A673 (cell line): ENCODE results near the gene WWP2. TPM values are rescaled to one million over a fixed set of nuclear protein-coding genes. Genes with fewer than 3 reads are reported as not detected.

ENCODE experiments used
- BruUV-seq: library from RNA; stranded (reverse); fragments of 400-500 nt; replicated peaks from 2 replicates; lab custom pipeline; 2021; lab: Mats Ljungman, UMichigan
- CTCF ChIA-PET: fragments of 300-600 bp; sonication (Branson Sonifier 250); formaldehyde crosslinking; loops from one replicate; lab custom pipeline; 2022; ENCODE audit warnings: antibody characterized with exemption; lab: Charles Lee
- POLR2A ChIA-PET: fragments of 300-600 bp; sonication (Branson Sonifier 250); formaldehyde crosslinking; loops from one replicate; lab custom pipeline; 2022; ENCODE audit warnings: antibody characterized with exemption; ENCODE audit not compliant: low non-redundant PET; lab: Charles Lee
- DNase-seq: peaks from one replicate; pipeline ENCODE4 v3.0.0-alpha.2; 2015; ENCODE audit warnings: low spot score
- H3K27ac ChIP-seq: fragments of 200-600 bp; sonication (generic); 2 replicates; pipeline ENCODE4 v1.5.1; 2016; ENCODE audit warnings: mixed run types, low read depth, mild to moderate bottlenecking, mixed read lengths, antibody characterized with exemption, low read length; ENCODE audit not compliant: poor library complexity, severe bottlenecking
- H3K27me3 ChIP-seq: fragments of 200-600 bp; sonication (generic); replicated peaks from 2 replicates; pipeline ENCODE4 v1.6.1; 2017; ENCODE audit warnings: mixed run types, low read depth, mild to moderate bottlenecking, mixed read lengths, antibody characterized with exemption, low read length; ENCODE audit not compliant: insufficient read depth, poor library complexity
- H3K36me3 ChIP-seq: fragments of 200-600 bp; sonication (generic); 2 replicates; pipeline ENCODE4 v1.6.1; 2016; ENCODE audit warnings: mixed run types, mild to moderate bottlenecking, mixed read lengths, antibody characterized with exemption, low read length; ENCODE audit not compliant: insufficient read depth, poor library complexity, severe bottlenecking
- H3K4me1 ChIP-seq: fragments of 200-600 bp; sonication (generic); 2 replicates; pipeline ENCODE4 v1.6.1; 2017; ENCODE audit warnings: mixed run types, mild to moderate bottlenecking, mixed read lengths, antibody characterized with exemption, low read length; ENCODE audit not compliant: insufficient read depth, poor library complexity, severe bottlenecking
- H3K4me3 ChIP-seq: fragments of 200-600 bp; sonication (generic); 2 replicates; pipeline ENCODE4 v1.5.1; 2016; ENCODE audit warnings: low read depth, mixed run types, mild to moderate bottlenecking, mixed read lengths, low read length; ENCODE audit not compliant: poor library complexity, severe bottlenecking
- H3K9me3 ChIP-seq: fragments of 200-600 bp; sonication (generic); 2 replicates; pipeline ENCODE4 v1.6.1; 2016; ENCODE audit warnings: mixed run types, low read depth, mild to moderate bottlenecking, mixed read lengths, antibody characterized with exemption, low read length; ENCODE audit not compliant: poor library complexity, severe bottlenecking
- CTCF ChIP-seq: fragments of 300-800, 200-600 bp; sonication (generic); conservative IDR thresholded peaks from 2 replicates; pipeline ENCODE4 v1.5.1; 2017; ENCODE audit warnings: low read depth, mild to moderate bottlenecking, antibody characterized with exemption, low read length, moderate library complexity, mixed read lengths
- EZH2 ChIP-seq: fragments of 200-600 bp; sonication (generic); IDR thresholded peaks from 2 replicates; pipeline ENCODE4 v1.6.1; 2017; ENCODE audit warnings: borderline replicate concordance, low read depth, mild to moderate bottlenecking, mixed read lengths, antibody characterized with exemption, low read length; ENCODE audit not compliant: poor library complexity, severe bottlenecking
- intact Hi-C: fragments of 100-400 bp; cut with micrococcal nuclease; formaldehyde crosslinking; loops from one replicate; pipeline ENCODE4 v1.10.0; 2022; ENCODE audit not compliant: unreplicated experiment
- total RNA-seq: library from RNA; stranded (reverse); gene quantifications from 2 replicates; pipeline ENCODE4 v1.2.3, GENCODE V29; 2021

WWP2 gene
- total RNA-seq, 1 experiment from 2014 or later: 32.4 TPM

- H3K27ac ChIP-seq: no peak overlapping the region
- no peak overlapping the region for H3K4me3 ChIP-seq
- H3K36me3 ChIP-seq: no peaks in the 10 kb centered on the region
- H3K27me3 ChIP-seq: no peaks in the 10 kb centered on the region
- ChIA-PET CTCF (no interaction called here), POLR2A (interaction anchor here (0.7 kb wide), 1 partner anchor 144 kb away, joined by 4 read pairs; no protein-coding TSS in a partner anchor)
- no TSS peak for BruUV-seq
- intact Hi-C loops: no loop called here
- TF ChIP-seq CTCF: no peak
- TF ChIP-seq EZH2: no peak
- no peaks in the 10 kb centered on the region for H3K9me3 ChIP-seq
- DNase-seq: no peak
- no peaks in the 10 kb centered on the region for H3K4me1 ChIP-seq
Observed at GRCh38 chr16:69768666-69769065, 6.5 kb downstream of the WWP2 start.

- no peak for TF ChIP-seq CTCF
- no TSS peak for BruUV-seq
- H3K36me3 ChIP-seq: no peaks in the 10 kb centered on the region
- no peaks in the 10 kb centered on the region for H3K9me3 ChIP-seq
- intact Hi-C loops: no loop called here
- H3K27ac ChIP-seq: no peak overlapping the region
- DNase-seq: no peak
- no peak overlapping the region for H3K4me3 ChIP-seq
- ChIA-PET CTCF (no interaction called here), POLR2A (no interaction called here)
- no peaks in the 10 kb centered on the region for H3K27me3 ChIP-seq
- H3K4me1 ChIP-seq: no peaks in the 10 kb centered on the region
Observed at GRCh38 chr16:69769404-69769803, 7.3 kb downstream of the WWP2 start.

GRCh38 chr16:69771651-69771967 lies 9.5 kb downstream of the WWP2 start:
- intact Hi-C loops: no loop called here
- ChIA-PET CTCF (no interaction called here), POLR2A (no interaction called here)

More at GRCh38 chr16:69771651-69771967, 9.5 kb downstream of the WWP2 start:
- no peaks in the 10 kb centered on the region for H3K9me3 ChIP-seq
- H3K36me3 ChIP-seq: no peaks in the 10 kb centered on the region
- H3K4me3 ChIP-seq: no peak overlapping the region
- BruUV-seq: no TSS peak
- no peak for TF ChIP-seq CTCF
- TF ChIP-seq EZH2: no peak
- no peaks in the 10 kb centered on the region for H3K27me3 ChIP-seq
- H3K27ac ChIP-seq: no peak overlapping the region
- H3K4me1 ChIP-seq: no peaks in the 10 kb centered on the region
- DNase-seq: no peak
